CD4-positive, CD25-positive, alpha-beta regulatory T cell (primary cell): ENCODE measurements around the gene CCSER2. TPM values are rescaled to one million over a fixed set of nuclear protein-coding genes. Genes with fewer than 3 reads are reported as not detected.
A peak's percentile ranks its signal among the peaks of the same experiment; 100 is the strongest.

ENCODE experiments used
- ATAC-seq, 2 donors: fragments of 150-1000 bp; cut with Tn5 transposase; one replicate each; pipeline ENCODE4 v1.10.0; 2021; ENCODE audit warnings: low read depth in 2 of 2, moderate number of reproducible peaks in 2 of 2, moderate library complexity in 1 of 2
- DNase-seq, 3 donors: peaks; one replicate each; pipeline versions ENCODE4 v3.0.0 to v3.0.0-alpha.2; 2012 to 2022; ENCODE audit warnings: mixed read lengths in 1 of 3
- H3K27ac ChIP-seq: one replicate; pipeline ENCODE4 v1.7.0; 2013; ENCODE audit warnings: mild to moderate bottlenecking, low read length; ENCODE audit not compliant: insufficient read depth, poor library complexity, severe bottlenecking
- H3K27me3 ChIP-seq: one replicate; pipeline ENCODE4 v1.7.0; 2013; ENCODE audit warnings: low read length; ENCODE audit not compliant: control insufficient read depth, insufficient read depth
- H3K36me3 ChIP-seq: one replicate; pipeline ENCODE4 v1.7.0; 2013; ENCODE audit warnings: mild to moderate bottlenecking, low read length, moderate library complexity; ENCODE audit not compliant: control insufficient read depth, insufficient read depth
- H3K4me1 ChIP-seq: 2 replicates; pipeline ENCODE4 v1.7.0; 2013; ENCODE audit warnings: mild to moderate bottlenecking, low read length; ENCODE audit not compliant: insufficient read depth, control insufficient read depth, poor library complexity, severe bottlenecking
- H3K4me3 ChIP-seq: one replicate; pipeline ENCODE4 v1.7.0; 2013; ENCODE audit warnings: low read depth, mild to moderate bottlenecking, low read length, moderate library complexity
- H3K9me3 ChIP-seq, 2 experiments: 1 replicate in 1 of 2; 2 replicates in 1 of 2; pipeline ENCODE4 v1.7.0; 2013; ENCODE audit warnings: low read length in 2 of 2, mild to moderate bottlenecking in 1 of 2, moderate library complexity in 1 of 2; ENCODE audit not compliant: control insufficient read depth in 2 of 2
- H3K27ac Mint-ChIP-seq, 3 donors: one replicate each; pipeline ENCODE4 v1.8.0; 2020 to 2022; ENCODE audit warnings: mild to moderate bottlenecking in 3 of 3, mixed read lengths in 3 of 3, moderate library complexity in 2 of 3
- H3K27me3 Mint-ChIP-seq: one replicate; pipeline ENCODE4 v1.8.0; 2022; ENCODE audit warnings: mild to moderate bottlenecking, mixed read lengths
- H3K36me3 Mint-ChIP-seq: one replicate; pipeline ENCODE4 v1.8.0; 2020; ENCODE audit warnings: mixed read lengths
- H3K4me1 Mint-ChIP-seq, 4 donors: one replicate each; pipeline ENCODE4 v1.8.0; 2020 to 2022; ENCODE audit warnings: mixed read lengths in 4 of 4, mild to moderate bottlenecking in 1 of 4
- H3K4me3 Mint-ChIP-seq, 4 donors: one replicate each; pipeline ENCODE4 v1.8.0; 2020 to 2022; ENCODE audit warnings: mild to moderate bottlenecking in 4 of 4, mixed read lengths in 4 of 4, moderate library complexity in 3 of 4
- H3K9me3 Mint-ChIP-seq, 7 donors: one replicate each; pipeline ENCODE4 v1.8.0; 2020 to 2022; ENCODE audit warnings: mixed read lengths in 7 of 7, mild to moderate bottlenecking in 3 of 7, moderate library complexity in 2 of 7
- polyA plus RNA-seq, 4 donors: library from polyadenylated mRNA; unstranded; fragments of 300-500 nt; fragmentation: Illumina TruSeq; gene quantifications; one replicate each; pipeline ENCODE4 v1.2.3, GENCODE V29; 2021
- total RNA-seq: library from RNA; stranded (reverse); gene quantifications from one replicate; pipeline ENCODE4 v1.2.3, GENCODE V29; 2022

Gene CCSER2
- total and polyA plus RNA-seq, 5 donors from 2014 or later, result 45.7 to 110 (median 73.8) TPM

DNA sequence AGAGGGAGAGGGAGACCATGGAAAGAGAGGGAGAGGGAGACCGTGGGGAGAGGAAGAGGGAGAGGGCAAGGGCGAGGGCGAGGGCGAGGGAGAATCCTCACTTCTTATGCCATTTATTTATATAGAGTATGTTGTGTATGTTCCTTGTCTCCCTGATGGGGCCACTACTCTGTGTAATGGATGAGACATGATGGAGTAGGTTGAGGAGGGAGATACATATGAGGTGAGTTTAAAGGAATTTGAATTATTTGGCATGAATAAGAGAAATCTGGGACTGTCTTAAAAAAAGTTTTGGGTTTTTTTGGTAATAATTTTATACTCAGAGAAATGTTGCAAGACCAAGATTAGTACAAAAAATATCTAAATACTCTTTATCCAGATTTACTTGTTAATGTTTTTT is 20.1 kb downstream of the CCSER2 start:
- Mint-ChIP-seq H3K27me3 (no peaks in the 10 kb centered on the region), H3K4me3 (no peak overlapping the region), H3K9me3 (no peaks in the 10 kb centered on the region), H3K4me1 (peaks cover 29 to 54% (median 43%) of the 10 kb centered on the region in 4 donors), H3K27ac (peak overlapping the region in 1 of 3 donors; percentile 46), H3K36me3 (peaks cover 13% of the 10 kb centered on the region)
- no peak overlapping the region for H3K27ac ChIP-seq
- H3K27me3 ChIP-seq, result no peaks in the 10 kb centered on the region
- no peaks in the 10 kb centered on the region for H3K36me3 ChIP-seq
- DNase-seq (no peak), ATAC-seq (no peak)
- no peak overlapping the region for H3K4me3 ChIP-seq
- peaks cover 7% of the 10 kb centered on the region for H3K4me1 ChIP-seq
- no peaks in the 10 kb centered on the region for H3K9me3 ChIP-seq

DNA sequence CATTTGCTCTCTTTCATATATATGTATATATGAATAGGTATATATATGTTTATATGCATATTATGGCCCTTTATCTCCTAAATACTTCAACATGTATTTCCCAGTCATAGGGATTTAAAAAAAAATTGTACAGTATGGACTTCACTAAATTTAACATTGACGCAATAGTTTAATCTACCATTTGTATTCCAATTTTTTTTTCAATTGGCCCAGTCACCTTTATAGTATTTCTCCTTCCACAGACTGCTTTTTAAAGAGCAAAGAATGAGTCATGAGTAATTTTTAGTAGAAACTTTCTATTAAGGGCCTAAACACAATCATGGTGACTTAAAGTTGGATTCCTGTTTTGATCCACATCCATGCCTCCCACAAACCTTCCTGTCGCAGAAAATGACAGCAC is 20.5 kb downstream of the CCSER2 start:
- Histone ChIP-seq H3K27me3 (no peaks in the 10 kb centered on the region), H3K27ac (no peak overlapping the region), H3K4me1 (peaks cover 5% of the 10 kb centered on the region), H3K9me3 (no peaks in the 10 kb centered on the region), H3K36me3 (no peaks in the 10 kb centered on the region), H3K4me3 (no peak overlapping the region)
- peaks cover 13% of the 10 kb centered on the region for H3K36me3 Mint-ChIP-seq
- no peaks in the 10 kb centered on the region for H3K9me3 Mint-ChIP-seq
- no peak overlapping the region for H3K4me3 Mint-ChIP-seq
- ATAC-seq, result no peak
- H3K27me3 Mint-ChIP-seq, result no peaks in the 10 kb centered on the region
- no peak for DNase-seq
- no peak overlapping the region for H3K27ac Mint-ChIP-seq
- H3K4me1 Mint-ChIP-seq, result peaks cover 25 to 54% (median 42%) of the 10 kb centered on the region in 4 donors

DNA sequence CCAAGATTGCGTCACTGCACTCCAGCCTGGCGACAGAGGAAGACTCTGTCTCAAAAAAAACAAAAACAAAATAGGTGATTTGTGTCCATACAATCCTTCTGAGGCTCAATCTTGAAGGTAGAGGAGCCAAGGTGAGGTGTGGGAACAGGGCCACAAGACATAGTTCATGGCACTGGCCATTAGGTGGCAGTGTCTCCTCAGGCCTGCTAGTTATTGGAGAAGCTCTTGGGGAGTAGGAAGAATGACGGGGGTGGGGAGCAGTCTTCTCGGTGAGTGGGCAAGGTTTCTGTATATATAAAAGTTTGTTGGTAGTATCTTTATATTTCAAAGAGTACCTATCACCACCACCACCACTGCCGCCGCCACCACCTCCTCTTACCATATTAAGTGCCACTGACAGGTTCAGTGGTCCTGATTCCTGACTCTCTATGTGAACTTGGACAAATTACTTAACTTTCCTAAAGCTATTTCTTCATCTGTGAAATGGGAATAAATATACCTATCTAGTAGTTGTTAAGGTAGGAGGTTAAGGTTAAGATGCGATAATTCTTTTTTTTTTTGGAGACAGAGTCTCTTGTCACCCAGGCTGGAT is 24.0 kb downstream of the CCSER2 start:
- peak; percentile 47 to 78 (median 53) for DNase-seq
- H3K9me3 Mint-ChIP-seq, result no peaks in the 10 kb centered on the region
- no peak overlapping the region for H3K27ac Mint-ChIP-seq
- no peaks in the 10 kb centered on the region for H3K36me3 ChIP-seq
- H3K4me3 ChIP-seq, result no peak overlapping the region
- peaks cover 9% of the 10 kb centered on the region for H3K36me3 Mint-ChIP-seq
- peaks cover 12% of the 10 kb centered on the region for H3K4me1 ChIP-seq
- H3K9me3 ChIP-seq, result no peaks in the 10 kb centered on the region
- no peak overlapping the region for H3K27ac ChIP-seq
- peak; percentile 86 to 89 for ATAC-seq
- no peaks in the 10 kb centered on the region for H3K27me3 Mint-ChIP-seq
- H3K4me1 Mint-ChIP-seq, result peaks cover 29 to 72% (median 52%) of the 10 kb centered on the region in 4 donors
- H3K27me3 ChIP-seq, result no peaks in the 10 kb centered on the region
- H3K4me3 Mint-ChIP-seq, result peak overlapping the region in 1 of 4 donors; percentile 36

DNA sequence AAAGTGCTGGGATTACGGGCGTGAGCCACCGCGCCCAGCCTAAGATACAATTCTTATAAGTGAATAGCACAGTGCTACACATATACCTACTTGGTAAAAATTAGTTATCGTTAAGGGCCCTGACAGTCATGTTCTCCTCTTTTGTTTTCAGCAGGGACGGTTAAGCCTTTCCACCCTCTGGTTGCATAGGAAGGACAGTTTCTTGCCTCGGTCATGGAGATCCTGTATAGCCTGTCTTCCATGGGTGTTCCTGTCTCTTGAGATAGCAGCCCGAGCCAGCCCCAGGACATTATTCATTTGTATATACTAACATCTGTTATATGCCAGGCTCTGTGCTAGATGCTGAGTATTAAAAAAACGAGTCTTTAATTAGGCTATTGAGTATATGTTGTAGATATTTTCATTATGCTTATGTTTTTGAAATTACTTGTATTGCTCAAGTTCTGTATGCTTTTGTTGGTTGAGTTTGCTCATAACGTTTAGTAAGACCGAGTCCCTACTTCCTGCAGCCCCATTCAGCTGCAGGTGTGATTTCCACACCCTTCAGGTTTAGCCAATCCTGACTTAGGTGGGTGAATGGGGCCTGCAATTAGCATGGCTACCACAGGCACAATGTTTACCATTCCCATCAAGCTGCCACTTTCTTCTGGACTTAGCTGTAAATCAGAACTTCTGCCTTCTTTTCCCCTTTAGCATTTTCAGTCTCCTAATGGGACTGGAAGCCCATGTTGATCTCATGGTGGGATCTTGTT is 24.8 kb downstream of the CCSER2 start:
- ATAC-seq, result no peak
- Histone ChIP-seq H3K27ac (no peak overlapping the region), H3K9me3 (no peaks in the 10 kb centered on the region), H3K4me3 (no peak overlapping the region), H3K4me1 (peaks cover 12% of the 10 kb centered on the region), H3K27me3 (no peaks in the 10 kb centered on the region), H3K36me3 (no peaks in the 10 kb centered on the region)
- Mint-ChIP-seq H3K9me3 (no peaks in the 10 kb centered on the region), H3K27ac (peak overlapping the region in 2 of 3 donors; percentile 2 to 48), H3K4me1 (peaks cover 29 to 80% (median 59%) of the 10 kb centered on the region in 4 donors), H3K4me3 (peak overlapping the region in 2 of 4 donors; percentile 6 to 7), H3K36me3 (peaks cover 9% of the 10 kb centered on the region), H3K27me3 (no peaks in the 10 kb centered on the region)
- peak in 1 of 3 donors; percentile 32 for DNase-seq

DNA sequence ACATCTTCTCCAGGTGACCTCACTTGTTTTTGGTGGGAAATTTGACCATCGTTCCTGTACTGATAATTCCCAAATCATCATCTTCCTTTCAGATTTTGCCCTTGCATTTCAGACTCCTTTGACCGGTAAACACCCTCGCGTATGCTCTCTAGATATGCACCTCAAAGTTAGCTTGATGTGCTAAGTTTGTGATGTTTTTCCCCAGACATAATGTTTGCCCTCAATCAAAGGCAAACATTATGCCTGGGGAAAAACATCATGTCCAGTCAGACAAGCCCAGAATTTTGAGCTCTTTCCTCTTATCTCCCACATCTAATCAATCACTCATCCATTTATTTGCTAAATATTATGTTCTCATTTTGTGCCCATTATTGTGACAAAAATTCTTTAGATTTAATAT is 26.2 kb downstream of the CCSER2 start:
- H3K9me3 Mint-ChIP-seq, result no peaks in the 10 kb centered on the region
- DNase-seq (no peak), ATAC-seq (no peak)
- H3K4me1 Mint-ChIP-seq, result peaks cover 37 to 79% (median 60%) of the 10 kb centered on the region in 4 donors
- Histone ChIP-seq H3K4me1 (peaks cover 21% of the 10 kb centered on the region), H3K36me3 (no peaks in the 10 kb centered on the region), H3K9me3 (no peaks in the 10 kb centered on the region), H3K4me3 (no peak overlapping the region), H3K27me3 (no peaks in the 10 kb centered on the region), H3K27ac (no peak overlapping the region)
- peaks cover 6% of the 10 kb centered on the region for H3K36me3 Mint-ChIP-seq
- H3K27ac Mint-ChIP-seq, result no peak overlapping the region
- H3K27me3 Mint-ChIP-seq, result no peaks in the 10 kb centered on the region
- H3K4me3 Mint-ChIP-seq, result no peak overlapping the region

DNA sequence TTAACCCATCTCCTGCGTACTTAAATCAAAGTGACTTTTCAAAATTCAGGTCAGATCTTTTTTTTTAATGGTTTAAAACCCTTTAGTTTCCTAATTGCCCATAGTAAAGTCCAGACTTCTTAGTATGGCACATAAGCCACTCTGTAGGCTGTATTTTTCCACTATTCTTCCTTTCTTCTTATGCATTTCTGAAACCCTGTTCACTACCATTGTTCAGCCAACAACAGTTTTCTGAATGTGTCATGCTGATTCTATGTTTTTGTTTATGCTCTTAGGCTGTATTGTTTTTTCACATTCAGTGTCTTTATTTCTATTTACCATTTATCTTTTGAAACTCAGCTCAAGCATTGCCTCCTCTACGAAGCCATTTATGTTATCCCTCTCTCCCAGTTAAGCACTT is 26.7 kb downstream of the CCSER2 start:
- Histone ChIP-seq H3K27ac (no peak overlapping the region), H3K27me3 (no peaks in the 10 kb centered on the region), H3K4me1 (peaks cover 21% of the 10 kb centered on the region), H3K9me3 (no peaks in the 10 kb centered on the region), H3K4me3 (no peak overlapping the region), H3K36me3 (no peaks in the 10 kb centered on the region)
- ATAC-seq, result no peak
- no peaks in the 10 kb centered on the region for H3K9me3 Mint-ChIP-seq
- peak overlapping the region in 1 of 3 donors; percentile 60 for H3K27ac Mint-ChIP-seq
- peak overlapping the region in 1 of 4 donors; percentile 44 for H3K4me3 Mint-ChIP-seq
- peaks cover 38 to 77% (median 59%) of the 10 kb centered on the region in 4 donors for H3K4me1 Mint-ChIP-seq
- no peaks in the 10 kb centered on the region for H3K27me3 Mint-ChIP-seq
- H3K36me3 Mint-ChIP-seq, result peaks cover 5% of the 10 kb centered on the region
- DNase-seq, result no peak

DNA sequence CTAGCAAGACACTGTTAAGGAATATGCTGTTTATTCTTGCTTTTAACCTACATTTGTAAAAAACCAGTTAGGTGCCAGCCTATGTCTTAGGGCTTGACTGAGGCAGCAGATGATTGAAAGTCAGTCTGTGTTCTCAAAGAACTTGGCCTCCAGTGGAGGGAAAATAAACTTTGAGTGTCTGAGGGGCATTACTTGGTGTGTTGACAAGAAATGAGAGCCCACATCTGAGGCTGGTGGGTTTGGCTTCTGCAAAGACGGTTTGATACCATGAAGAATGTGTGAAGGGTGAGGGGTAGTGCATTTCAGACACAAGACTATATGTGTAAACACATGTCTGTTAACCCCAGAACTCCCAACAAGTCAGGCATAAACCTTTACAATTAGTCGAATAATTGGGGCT is 28.5 kb downstream of the CCSER2 start:
- H3K9me3 Mint-ChIP-seq, result no peaks in the 10 kb centered on the region
- H3K36me3 Mint-ChIP-seq, result peaks cover 5% of the 10 kb centered on the region
- H3K4me3 Mint-ChIP-seq, result peak overlapping the region in 1 of 4 donors; percentile 12
- Histone ChIP-seq H3K36me3 (peaks cover 6% of the 10 kb centered on the region), H3K27me3 (no peaks in the 10 kb centered on the region), H3K4me1 (peaks cover 25% of the 10 kb centered on the region), H3K27ac (no peak overlapping the region), H3K9me3 (no peaks in the 10 kb centered on the region), H3K4me3 (no peak overlapping the region)
- H3K27ac Mint-ChIP-seq, result peak overlapping the region in 1 of 3 donors; percentile 50
- H3K4me1 Mint-ChIP-seq, result peaks cover 40 to 90% (median 71%) of the 10 kb centered on the region in 4 donors
- DNase-seq, result no peak
- H3K27me3 Mint-ChIP-seq, result no peaks in the 10 kb centered on the region
- no peak for ATAC-seq
